HepG2 (cell line): ENCODE results near the gene DOCK1. TPM values are rescaled to one million over a fixed set of nuclear protein-coding genes. Genes with fewer than 3 reads are reported as not detected.

Experiments used
- MZF1 ChIP-seq: sonication (generic); formaldehyde crosslinking; IDR thresholded peaks from 2 replicates; pipeline ENCODE4 v1.8.1; 2023; ENCODE audit warnings: mild to moderate bottlenecking, missing genetic modification reagents, borderline replicate concordance
- RAD21 ChIP-seq: fragments of 450-650 bp; formaldehyde crosslinking; IDR thresholded peaks from 2 replicates; pipeline ENCODE4 v1.5.0; 2020; ENCODE audit warnings: mild to moderate bottlenecking
- WIZ ChIP-seq: sonication (generic); formaldehyde crosslinking; IDR thresholded peaks from 2 replicates; pipeline ENCODE4 v1.5.1; 2020; ENCODE audit warnings: mild to moderate bottlenecking, missing genetic modification reagents
- ZEB1 ChIP-seq: IDR thresholded peaks from 2 replicates; pipeline ENCODE4 v1.6.1; 2012; ENCODE audit warnings: mild to moderate bottlenecking, low read depth, inconsistent platforms; ENCODE audit not compliant: insufficient replicate concordance
- ZNF318 ChIP-seq: sonication (generic); formaldehyde crosslinking; IDR thresholded peaks from 2 replicates; pipeline ENCODE4 v1.4.0; 2020; ENCODE audit warnings: mild to moderate bottlenecking, missing genetic modification reagents
- ZNF775 ChIP-seq: sonication (generic); formaldehyde crosslinking; IDR thresholded peaks from 2 replicates; pipeline ENCODE4 v1.4.0; 2020; ENCODE audit warnings: missing genetic modification reagents, mild to moderate bottlenecking, moderate library complexity, borderline replicate concordance
- polyA plus RNA-seq, 8 experiments: library from polyadenylated mRNA; depleted of rRNA in 3 of 8; stranded (reverse) in 7 of 8; unstranded in 1 of 8; fragments of >200 nt; fragmentation: Illumina TruSeq in 4 of 8; extraction: Trizol in 4 of 8; gene quantifications; 2 replicates each; pipeline versions ENCODE4 v1.2.1 to v1.2.3, GENCODE V29; 2011 to 2016; ENCODE audit warnings: low read depth in 4 of 8, missing spikeins in 1 of 8, mixed read lengths in 1 of 8; ENCODE audit not compliant: insufficient read depth in 1 of 8
- total RNA-seq, 5 experiments: library from RNA; depleted of rRNA; stranded (reverse); fragments of >200 nt; fragmentation: Illumina TruSeq; extraction: Trizol; gene quantifications; 2 replicates each; pipeline ENCODE4 v1.2.3, GENCODE V29; 2016; ENCODE audit warnings: low read depth in 1 of 5
- TF ChIP-seq, protein P1 (sequence below), 2 experiments: fragments of 450-650 bp in 1 of 2; sonication (generic) in 1 of 2; formaldehyde crosslinking in 1 of 2; IDR thresholded peaks; 2 replicates each; pipeline versions ENCODE4 v1.6.1 to v1.8.0; 2016 to 2022; ENCODE audit warnings: antibody characterized with exemption in 1 of 2, mild to moderate bottlenecking in 1 of 2, missing genetic modification reagents in 1 of 2

The DOCK1 gene
- total and polyA plus RNA-seq, 2 of the 13 experiments (the other 11 are each of a cell fraction or from before 2014, with no cell fraction given) = 8.3 to 25.5 TPM

GRCh38 chr10:127148066-127148932 is 243.1 kb downstream of the DOCK1 start (continued):
- TF ChIP-seq, protein P1, sequence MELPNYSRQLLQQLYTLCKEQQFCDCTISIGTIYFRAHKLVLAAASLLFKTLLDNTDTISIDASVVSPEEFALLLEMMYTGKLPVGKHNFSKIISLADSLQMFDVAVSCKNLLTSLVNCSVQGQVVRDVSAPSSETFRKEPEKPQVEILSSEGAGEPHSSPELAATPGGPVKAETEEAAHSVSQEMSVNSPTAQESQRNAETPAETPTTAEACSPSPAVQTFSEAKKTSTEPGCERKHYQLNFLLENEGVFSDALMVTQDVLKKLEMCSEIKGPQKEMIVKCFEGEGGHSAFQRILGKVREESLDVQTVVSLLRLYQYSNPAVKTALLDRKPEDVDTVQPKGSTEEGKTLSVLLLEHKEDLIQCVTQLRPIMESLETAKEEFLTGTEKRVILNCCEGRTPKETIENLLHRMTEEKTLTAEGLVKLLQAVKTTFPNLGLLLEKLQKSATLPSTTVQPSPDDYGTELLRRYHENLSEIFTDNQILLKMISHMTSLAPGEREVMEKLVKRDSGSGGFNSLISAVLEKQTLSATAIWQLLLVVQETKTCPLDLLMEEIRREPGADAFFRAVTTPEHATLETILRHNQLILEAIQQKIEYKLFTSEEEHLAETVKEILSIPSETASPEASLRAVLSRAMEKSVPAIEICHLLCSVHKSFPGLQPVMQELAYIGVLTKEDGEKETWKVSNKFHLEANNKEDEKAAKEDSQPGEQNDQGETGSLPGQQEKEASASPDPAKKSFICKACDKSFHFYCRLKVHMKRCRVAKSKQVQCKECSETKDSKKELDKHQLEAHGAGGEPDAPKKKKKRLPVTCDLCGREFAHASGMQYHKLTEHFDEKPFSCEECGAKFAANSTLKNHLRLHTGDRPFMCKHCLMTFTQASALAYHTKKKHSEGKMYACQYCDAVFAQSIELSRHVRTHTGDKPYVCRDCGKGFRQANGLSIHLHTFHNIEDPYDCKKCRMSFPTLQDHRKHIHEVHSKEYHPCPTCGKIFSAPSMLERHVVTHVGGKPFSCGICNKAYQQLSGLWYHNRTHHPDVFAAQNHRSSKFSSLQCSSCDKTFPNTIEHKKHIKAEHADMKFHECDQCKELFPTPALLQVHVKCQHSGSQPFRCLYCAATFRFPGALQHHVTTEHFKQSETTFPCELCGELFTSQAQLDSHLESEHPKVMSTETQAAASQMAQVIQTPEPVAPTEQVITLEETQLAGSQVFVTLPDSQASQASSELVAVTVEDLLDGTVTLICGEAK (IDR thresholded peaks at IDR 0.05) = no peak
- TF ChIP-seq, protein P1 (CRISPR knock-in tag; IDR thresholded peaks at IDR 0.05) = no peak
- TF ChIP-seq RAD21 (no peak), ZNF318 (no peak), ZEB1 (no peak), WIZ (CRISPR knock-in tag) (no peak), MZF1 (CRISPR knock-in tag) (no peak), ZNF775 (no peak)
